ENCODE measurements around the gene FLNB.

Gene FLNB

DNA sequence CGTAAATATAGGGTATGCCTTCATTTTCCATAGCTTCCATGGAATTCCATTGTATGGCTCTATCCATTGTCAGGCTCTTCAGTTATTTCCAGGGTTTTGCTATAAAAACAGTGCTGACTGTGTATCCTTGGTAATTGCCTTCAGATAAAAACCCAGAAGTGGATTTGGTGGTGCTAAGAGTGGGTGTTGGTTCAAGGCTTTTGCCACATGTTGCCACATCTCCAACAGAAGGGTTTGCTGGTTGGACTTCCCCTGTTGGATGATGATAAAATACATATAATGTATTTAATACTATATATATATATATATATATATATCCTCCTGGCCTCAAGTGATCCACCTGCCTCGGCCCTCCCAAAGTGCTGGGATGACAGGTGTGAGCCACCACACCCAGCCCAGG lies 97.8 kb downstream of the FLNB start:
- no peak for DNase-seq (ENCODE audit: low read depth in 2 of 2)
- no peak overlapping the region for H3K4me3 ChIP-seq (replicated peaks in 1 of 2; ENCODE audit: low read depth in 2 of 2, low read length in 2 of 2)
- TF ChIP-seq, protein P1, sequence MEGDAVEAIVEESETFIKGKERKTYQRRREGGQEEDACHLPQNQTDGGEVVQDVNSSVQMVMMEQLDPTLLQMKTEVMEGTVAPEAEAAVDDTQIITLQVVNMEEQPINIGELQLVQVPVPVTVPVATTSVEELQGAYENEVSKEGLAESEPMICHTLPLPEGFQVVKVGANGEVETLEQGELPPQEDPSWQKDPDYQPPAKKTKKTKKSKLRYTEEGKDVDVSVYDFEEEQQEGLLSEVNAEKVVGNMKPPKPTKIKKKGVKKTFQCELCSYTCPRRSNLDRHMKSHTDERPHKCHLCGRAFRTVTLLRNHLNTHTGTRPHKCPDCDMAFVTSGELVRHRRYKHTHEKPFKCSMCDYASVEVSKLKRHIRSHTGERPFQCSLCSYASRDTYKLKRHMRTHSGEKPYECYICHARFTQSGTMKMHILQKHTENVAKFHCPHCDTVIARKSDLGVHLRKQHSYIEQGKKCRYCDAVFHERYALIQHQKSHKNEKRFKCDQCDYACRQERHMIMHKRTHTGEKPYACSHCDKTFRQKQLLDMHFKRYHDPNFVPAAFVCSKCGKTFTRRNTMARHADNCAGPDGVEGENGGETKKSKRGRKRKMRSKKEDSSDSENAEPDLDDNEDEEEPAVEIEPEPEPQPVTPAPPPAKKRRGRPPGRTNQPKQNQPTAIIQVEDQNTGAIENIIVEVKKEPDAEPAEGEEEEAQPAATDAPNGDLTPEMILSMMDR (IDR thresholded peaks at IDR 0.05; ENCODE audit: low read depth, low read length): no peak

DNA sequence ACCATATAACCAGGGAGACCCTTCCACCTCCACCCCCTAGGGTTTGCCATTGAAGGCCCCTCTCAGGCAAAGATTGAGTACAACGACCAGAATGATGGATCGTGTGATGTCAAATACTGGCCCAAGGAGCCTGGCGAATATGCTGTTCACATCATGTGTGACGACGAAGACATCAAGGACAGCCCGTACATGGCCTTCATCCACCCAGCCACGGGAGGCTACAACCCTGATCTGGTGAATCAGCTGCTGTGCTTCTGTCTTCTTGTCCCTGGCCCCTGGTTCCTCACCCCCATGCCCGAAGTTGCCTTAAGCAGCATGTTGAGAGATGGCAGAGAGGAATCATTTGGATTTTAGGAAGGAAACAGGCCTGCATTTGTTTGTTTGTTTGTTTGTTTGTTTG lies 98.4 kb downstream of the FLNB start:
- no peak overlapping the region for H3K4me3 ChIP-seq (replicated peaks in 1 of 2; ENCODE audit: low read depth in 2 of 2, low read length in 2 of 2)
- DNase-seq (ENCODE audit: low read depth in 2 of 2): no peak
- TF ChIP-seq, protein P1 (IDR thresholded peaks at IDR 0.05; ENCODE audit: low read depth, low read length): no peak

DNA sequence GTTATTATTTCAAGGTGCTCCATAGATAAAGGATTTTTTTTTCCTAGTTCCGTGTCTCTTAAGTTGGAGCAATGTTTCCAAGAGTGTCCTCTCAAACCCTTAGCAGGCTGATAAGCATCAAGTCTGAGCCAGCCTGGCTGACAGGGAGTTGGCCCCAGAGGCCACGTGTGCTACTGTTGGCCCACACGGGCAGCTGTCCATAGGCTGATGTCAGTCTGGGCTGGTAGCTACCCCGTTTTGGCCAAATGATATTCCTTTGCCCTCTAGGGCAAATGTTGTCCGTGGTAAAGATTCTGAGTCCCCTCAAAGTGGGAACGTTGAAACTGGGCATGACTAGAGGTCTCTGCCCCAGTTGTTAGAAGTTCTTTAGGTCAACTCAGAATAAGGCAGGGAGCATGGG lies 99.4 kb downstream of the FLNB start:
- no peak overlapping the region for H3K4me3 ChIP-seq (replicated peaks in 1 of 2; ENCODE audit: low read depth in 2 of 2, low read length in 2 of 2)
- no peak for DNase-seq (ENCODE audit: low read depth in 2 of 2)
- TF ChIP-seq, protein P1 (IDR thresholded peaks at IDR 0.05; ENCODE audit: low read depth, low read length): no peak

DNA sequence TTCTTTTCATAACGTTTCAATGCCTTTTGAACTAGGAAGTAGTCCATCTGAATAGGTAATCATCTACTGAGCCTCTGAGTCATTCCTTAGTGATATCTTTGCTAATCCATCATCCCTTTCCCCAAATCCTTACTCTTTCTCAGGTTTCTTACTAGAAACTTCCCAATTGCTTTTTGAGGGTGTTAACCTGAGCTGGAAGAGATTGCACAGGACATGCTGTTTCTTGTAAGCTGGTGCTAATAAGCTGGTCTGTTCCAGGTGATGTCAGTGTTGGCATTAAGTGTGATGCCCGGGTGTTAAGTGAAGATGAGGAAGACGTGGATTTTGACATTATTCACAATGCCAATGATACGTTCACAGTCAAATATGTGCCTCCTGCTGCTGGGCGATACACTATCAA lies 101.5 kb downstream of the FLNB start:
- no peak for DNase-seq (ENCODE audit: low read depth in 2 of 2)

DNA sequence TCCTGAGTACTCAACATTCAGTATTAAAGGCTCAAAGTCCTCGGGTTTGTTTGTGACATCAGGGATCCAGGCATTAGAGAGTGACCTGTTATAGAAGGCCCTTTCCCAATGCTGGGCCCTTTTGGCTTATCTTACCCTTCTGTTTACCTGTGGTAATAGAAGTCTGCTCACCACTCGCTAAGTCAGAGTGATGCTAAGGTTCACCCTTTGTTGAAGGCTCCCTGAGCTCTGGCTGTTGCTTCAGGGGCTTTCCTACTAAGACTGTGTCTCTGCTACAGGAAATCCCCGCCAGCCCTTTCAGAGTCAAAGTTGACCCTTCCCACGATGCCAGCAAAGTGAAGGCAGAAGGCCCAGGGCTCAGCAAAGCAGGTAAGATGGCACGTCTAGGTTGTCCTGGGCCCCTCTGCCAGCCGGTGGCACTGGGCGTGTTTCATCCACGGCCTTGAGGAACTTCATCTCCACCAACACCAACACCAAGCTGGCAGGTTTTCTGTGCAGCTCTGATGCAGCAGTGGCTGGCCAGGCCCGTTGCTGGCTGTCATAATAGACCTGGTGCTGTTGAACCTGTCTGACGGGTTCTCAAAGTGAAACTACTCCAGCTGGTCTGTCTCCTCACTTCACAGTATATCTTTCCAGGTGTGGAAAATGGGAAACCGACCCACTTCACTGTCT lies 103.4 kb downstream of the FLNB start:
- no peak overlapping the region for H3K4me3 ChIP-seq (replicated peaks in 1 of 2; ENCODE audit: low read depth in 2 of 2, low read length in 2 of 2)
- TF ChIP-seq, protein P1 (IDR thresholded peaks at IDR 0.05; ENCODE audit: low read depth, low read length): no peak
- DNase-seq (ENCODE audit: low read depth in 2 of 2): no peak

More for the DNA sequence above, 101.5 kb downstream of the FLNB start:
- TF ChIP-seq, protein P1 (IDR thresholded peaks at IDR 0.05; ENCODE audit: low read depth, low read length): no peak
- H3K4me3 ChIP-seq (replicated peaks in 1 of 2; ENCODE audit: low read depth in 2 of 2, low read length in 2 of 2): no peak overlapping the region

DNA sequence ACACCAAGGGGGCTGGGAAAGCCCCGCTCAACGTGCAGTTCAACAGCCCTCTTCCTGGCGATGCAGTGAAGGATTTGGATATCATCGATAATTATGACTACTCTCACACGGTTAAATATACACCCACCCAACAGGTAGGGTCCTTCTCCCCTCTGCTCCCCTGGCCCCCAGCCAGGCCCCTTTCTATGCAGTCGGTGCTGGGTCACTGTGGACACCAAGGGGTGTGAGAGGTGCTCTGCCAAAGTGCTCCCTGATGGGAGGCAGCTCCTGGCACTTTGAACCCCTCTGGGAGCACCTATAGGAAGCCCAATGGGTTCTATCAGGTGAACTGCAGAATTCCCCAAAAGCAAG lies 103.9 kb downstream of the FLNB start:
- no peak overlapping the region for H3K4me3 ChIP-seq (replicated peaks in 1 of 2; ENCODE audit: low read depth in 2 of 2, low read length in 2 of 2)
- TF ChIP-seq, protein P1 (IDR thresholded peaks at IDR 0.05; ENCODE audit: low read depth, low read length): no peak
- DNase-seq (ENCODE audit: low read depth in 2 of 2): no peak

DNA sequence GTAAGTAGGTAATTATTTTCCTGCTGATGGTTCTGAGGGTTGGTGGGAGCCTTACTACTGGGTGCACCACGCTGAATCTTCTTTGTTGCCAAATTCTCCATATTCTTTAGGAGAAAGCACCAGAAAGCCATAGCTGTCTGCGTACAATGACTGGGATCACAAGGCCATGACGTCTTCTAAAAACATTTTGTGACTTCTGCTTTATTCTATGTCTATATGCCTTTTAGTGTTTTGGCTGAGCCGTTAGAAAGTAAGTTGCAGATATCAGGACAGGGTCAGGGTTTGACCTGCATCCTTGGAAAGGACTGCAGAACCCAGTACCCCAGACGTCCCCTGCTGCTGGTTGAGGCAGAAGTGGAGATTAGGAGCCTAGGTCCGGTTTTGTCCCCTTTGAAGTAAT lies 107.0 kb downstream of the FLNB start:
- no peak for DNase-seq (ENCODE audit: low read depth in 2 of 2)
- TF ChIP-seq, protein P1 (IDR thresholded peaks at IDR 0.05; ENCODE audit: low read depth, low read length): no peak
- no peak overlapping the region for H3K4me3 ChIP-seq (replicated peaks in 1 of 2; ENCODE audit: low read depth in 2 of 2, low read length in 2 of 2)

Data from cardiac fibroblast (primary cell).